Activated T-cell treated with anti-CD3 and anti-CD28 coated beads, Interleukin-2, amount 50 U/mL, for 24 hours (primary cell): Measurements from ENCODE around the gene IFT57.

Source experiments
- DNase-seq: peaks from one replicate; pipeline ENCODE4 v3.0.0-alpha.2; 2020
- H3K27ac Mint-ChIP-seq: 2 replicates; pipeline ENCODE4 v1.8.0; 2020; ENCODE audit warnings: mild to moderate bottlenecking, mixed read lengths
- H3K27me3 Mint-ChIP-seq: 2 replicates; pipeline ENCODE4 v1.8.0; 2020; ENCODE audit warnings: mixed read lengths
- H3K36me3 Mint-ChIP-seq: 2 replicates; pipeline ENCODE4 v1.8.0; 2020; ENCODE audit warnings: low read depth, mixed read lengths
- H3K4me1 Mint-ChIP-seq: 2 replicates; pipeline ENCODE4 v1.8.0; 2020; ENCODE audit warnings: low read depth, mixed read lengths
- H3K4me3 Mint-ChIP-seq: 2 replicates; pipeline ENCODE4 v1.8.0; 2020; ENCODE audit warnings: mild to moderate bottlenecking, moderate library complexity, mixed read lengths
- H3K9me3 Mint-ChIP-seq: 2 replicates; pipeline ENCODE4 v1.8.0; 2020; ENCODE audit warnings: mixed read lengths

The IFT57 gene

DNA sequence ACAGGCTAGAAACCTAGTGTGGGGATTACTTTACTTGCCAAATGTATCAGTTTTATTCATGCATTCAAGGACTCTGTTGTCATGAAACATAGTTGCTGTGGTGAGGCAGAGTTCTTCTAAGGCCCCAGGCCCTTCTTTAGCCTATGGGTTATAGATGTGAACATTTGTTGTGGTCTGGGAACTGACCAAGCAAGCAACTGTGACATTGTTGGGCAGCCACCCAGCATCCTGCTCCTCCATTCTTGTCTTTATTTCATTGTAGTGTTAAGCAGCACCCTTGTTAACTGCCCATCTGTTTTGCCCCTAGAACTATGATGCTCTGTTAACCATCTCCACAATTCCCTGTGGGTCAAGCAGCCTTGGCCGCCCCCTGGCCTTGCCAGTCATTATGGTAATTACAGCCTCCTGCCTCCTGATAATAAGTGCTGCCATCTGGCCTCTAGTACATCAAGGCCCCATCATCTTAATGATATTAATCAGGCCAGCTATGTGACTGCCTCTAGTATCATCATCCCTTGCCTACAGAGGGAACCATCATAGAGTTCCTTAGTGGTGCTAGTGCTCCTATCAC, 12.2 kb upstream of the IFT57 start:
- H3K27ac Mint-ChIP-seq: no peak overlapping the region
- DNase-seq: no peak
- H3K4me3 Mint-ChIP-seq: no peak overlapping the region
- H3K9me3 Mint-ChIP-seq: no peaks in the 10 kb centered on the region
- H3K27me3 Mint-ChIP-seq: no peaks in the 10 kb centered on the region
- H3K4me1 Mint-ChIP-seq: no peaks in the 10 kb centered on the region
- H3K36me3 Mint-ChIP-seq: no peaks in the 10 kb centered on the region

DNA sequence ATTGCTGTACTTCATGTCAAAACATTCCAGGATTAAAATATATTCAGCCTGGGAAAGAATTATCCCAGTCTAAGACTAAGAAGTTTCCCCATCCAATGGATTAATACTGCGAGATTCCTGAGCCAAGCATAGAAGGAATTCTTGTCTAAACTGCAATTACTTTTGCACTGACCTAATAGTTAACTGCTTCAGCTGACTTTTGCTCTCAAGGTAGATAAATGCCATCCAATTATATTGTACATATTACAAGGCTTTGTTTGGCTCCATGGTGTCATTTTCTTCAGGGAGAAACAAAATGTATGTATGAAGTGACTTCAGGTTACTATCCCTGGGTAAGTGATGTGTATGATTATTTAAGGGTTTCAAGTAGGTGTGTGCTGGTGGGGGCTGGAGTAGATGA, 6.1 kb upstream of the IFT57 start:
- H3K27me3 Mint-ChIP-seq: no peaks in the 10 kb centered on the region
- H3K36me3 Mint-ChIP-seq: no peaks in the 10 kb centered on the region
- H3K27ac Mint-ChIP-seq: no peak overlapping the region

GRCh38 chr3:108227131-108227530, 4.9 kb upstream of the IFT57 start:
- no peaks in the 10 kb centered on the region for H3K27me3 Mint-ChIP-seq
- H3K4me3 Mint-ChIP-seq: no peak overlapping the region
- peaks cover 7% of the 10 kb centered on the region for H3K36me3 Mint-ChIP-seq
- no peak for DNase-seq
- no peak overlapping the region for H3K27ac Mint-ChIP-seq
- H3K4me1 Mint-ChIP-seq: peaks cover 27% of the 10 kb centered on the region
- H3K9me3 Mint-ChIP-seq: no peaks in the 10 kb centered on the region

More for the DNA sequence above, 6.1 kb upstream of the IFT57 start:
- H3K9me3 Mint-ChIP-seq: no peaks in the 10 kb centered on the region
- H3K4me1 Mint-ChIP-seq: peaks cover 20% of the 10 kb centered on the region
- H3K4me3 Mint-ChIP-seq: no peak overlapping the region
- DNase-seq: no peak

DNA sequence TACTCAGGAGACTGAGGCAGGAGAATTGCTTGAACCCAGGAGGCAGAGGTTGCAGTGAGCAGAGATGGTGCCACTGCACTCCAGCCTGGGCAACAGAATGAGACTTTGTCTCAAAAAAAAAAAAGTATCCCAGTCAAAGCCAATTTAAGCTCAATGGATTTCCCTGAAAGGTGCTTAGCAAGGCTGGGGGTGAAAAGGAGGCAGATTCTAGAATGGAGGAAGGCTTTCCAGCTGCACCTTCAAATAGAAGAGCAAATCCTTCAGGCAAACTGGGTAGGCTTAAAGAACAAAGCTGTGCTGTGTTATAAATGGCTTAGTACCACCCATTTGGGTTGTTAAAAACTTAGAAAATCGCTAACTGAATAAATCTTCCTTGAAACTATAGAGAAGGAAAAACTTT, 3.0 kb upstream of the IFT57 start:
- H3K27me3 Mint-ChIP-seq: no peaks in the 10 kb centered on the region
- peaks cover 14% of the 10 kb centered on the region for H3K36me3 Mint-ChIP-seq
- no peak for DNase-seq
- H3K9me3 Mint-ChIP-seq: no peaks in the 10 kb centered on the region
- H3K27ac Mint-ChIP-seq: no peak overlapping the region
- peaks cover 46% of the 10 kb centered on the region for H3K4me1 Mint-ChIP-seq
- no peak overlapping the region for H3K4me3 Mint-ChIP-seq

GRCh38 chr3:108223928-108224327, 1.7 kb upstream of the IFT57 start:
- peaks cover 15% of the 10 kb centered on the region for H3K36me3 Mint-ChIP-seq
- DNase-seq: no peak
- no peaks in the 10 kb centered on the region for H3K27me3 Mint-ChIP-seq
- peaks cover 57% of the 10 kb centered on the region for H3K4me1 Mint-ChIP-seq
- H3K9me3 Mint-ChIP-seq: no peaks in the 10 kb centered on the region
- peak overlapping the region; percentile 99 for H3K4me3 Mint-ChIP-seq
- peak overlapping the region; percentile 98 for H3K27ac Mint-ChIP-seq

DNA sequence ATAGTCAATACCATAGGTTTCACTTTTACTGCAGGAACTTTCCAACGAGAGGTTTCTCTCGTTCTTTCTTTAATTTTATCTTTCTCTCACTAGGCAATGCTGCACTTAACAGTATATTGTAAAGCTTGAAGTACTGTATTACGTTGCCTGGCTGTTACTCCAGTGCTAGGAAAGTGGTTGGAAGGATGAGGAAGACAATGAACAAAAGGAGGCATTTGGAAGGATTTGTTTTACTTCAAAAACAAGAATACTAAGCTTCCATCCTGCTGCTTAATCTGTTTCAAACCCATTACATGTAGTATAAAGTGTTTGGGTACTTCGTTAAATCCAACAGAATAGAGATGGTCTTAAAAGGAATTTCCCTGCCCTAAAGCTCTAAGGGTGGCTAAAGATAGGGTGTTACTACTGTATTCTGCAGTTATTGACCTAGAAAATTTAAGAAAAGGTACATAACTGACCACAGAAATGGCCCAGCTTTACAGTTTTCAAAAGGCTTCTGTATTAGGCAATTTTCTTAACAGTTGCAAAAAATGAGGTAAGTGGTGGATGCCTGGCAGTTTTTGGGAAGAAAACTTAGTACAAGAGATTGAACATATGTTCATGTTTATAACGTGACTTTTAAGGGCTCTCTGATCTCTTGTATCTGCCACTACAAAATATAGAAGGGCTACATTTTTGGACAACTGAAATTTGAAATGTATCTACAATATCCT, 785 bp upstream of the IFT57 start:
- peaks cover 20% of the 10 kb centered on the region for H3K36me3 Mint-ChIP-seq
- peaks cover 57% of the 10 kb centered on the region for H3K4me1 Mint-ChIP-seq
- no peak for DNase-seq
- H3K4me3 Mint-ChIP-seq: peak overlapping the region; percentile 99
- no peaks in the 10 kb centered on the region for H3K9me3 Mint-ChIP-seq
- no peaks in the 10 kb centered on the region for H3K27me3 Mint-ChIP-seq
- peak overlapping the region; percentile 98 for H3K27ac Mint-ChIP-seq

GRCh38 chr3:108221393-108221792, 831 bp downstream of the IFT57 start:
- no peak for DNase-seq
- Mint-ChIP-seq H3K4me3 (peak overlapping the region; percentile 99), H3K9me3 (no peaks in the 10 kb centered on the region), H3K27me3 (no peaks in the 10 kb centered on the region), H3K36me3 (peaks cover 28% of the 10 kb centered on the region), H3K4me1 (peaks cover 61% of the 10 kb centered on the region), H3K27ac (peak overlapping the region; percentile 98)

- Mint-ChIP-seq H3K36me3 (peaks cover 38% of the 10 kb centered on the region), H3K27ac (no peak overlapping the region), H3K4me3 (peak overlapping the region; percentile 99), H3K9me3 (no peaks in the 10 kb centered on the region), H3K27me3 (no peaks in the 10 kb centered on the region), H3K4me1 (peaks cover 59% of the 10 kb centered on the region)
- DNase-seq: no peak
Observed at GRCh38 chr3:108219336-108219735, 2.9 kb downstream of the IFT57 start.

- Mint-ChIP-seq H3K9me3 (no peaks in the 10 kb centered on the region), H3K4me3 (no peak overlapping the region), H3K36me3 (peaks cover 42% of the 10 kb centered on the region), H3K27ac (no peak overlapping the region), H3K27me3 (no peaks in the 10 kb centered on the region), H3K4me1 (peaks cover 54% of the 10 kb centered on the region)
- no peak for DNase-seq
Observed at GRCh38 chr3:108218811-108219210, 3.4 kb downstream of the IFT57 start.

GRCh38 chr3:108215871-108216270, 6.4 kb downstream of the IFT57 start:
- peaks cover 53% of the 10 kb centered on the region for H3K36me3 Mint-ChIP-seq
- no peak overlapping the region for H3K27ac Mint-ChIP-seq
- H3K4me3 Mint-ChIP-seq: no peak overlapping the region
- no peaks in the 10 kb centered on the region for H3K27me3 Mint-ChIP-seq
- no peak for DNase-seq
- H3K4me1 Mint-ChIP-seq: peaks cover 30% of the 10 kb centered on the region
- H3K9me3 Mint-ChIP-seq: no peaks in the 10 kb centered on the region

DNA sequence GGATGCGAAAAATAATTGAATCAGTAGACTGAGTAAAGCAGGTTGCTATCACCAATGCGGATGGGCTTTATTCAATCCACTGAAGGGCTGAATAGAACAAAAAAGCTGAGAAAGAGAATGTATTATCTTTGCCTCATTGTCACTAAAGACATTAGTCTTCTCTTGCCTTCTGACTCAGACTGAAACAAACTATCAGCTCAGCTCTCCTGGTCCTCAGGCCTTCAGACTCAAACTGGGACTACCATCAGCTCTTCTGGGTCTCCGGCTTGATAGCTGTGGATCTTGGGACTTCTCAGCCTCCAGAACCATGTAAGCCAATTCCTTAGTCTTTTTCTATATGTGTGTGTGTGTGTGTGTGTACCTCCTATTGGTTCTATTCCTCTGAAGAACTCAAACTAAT, 12.6 kb downstream of the IFT57 start:
- no peak overlapping the region for H3K27ac Mint-ChIP-seq
- H3K36me3 Mint-ChIP-seq: peaks cover 65% of the 10 kb centered on the region

DNA sequence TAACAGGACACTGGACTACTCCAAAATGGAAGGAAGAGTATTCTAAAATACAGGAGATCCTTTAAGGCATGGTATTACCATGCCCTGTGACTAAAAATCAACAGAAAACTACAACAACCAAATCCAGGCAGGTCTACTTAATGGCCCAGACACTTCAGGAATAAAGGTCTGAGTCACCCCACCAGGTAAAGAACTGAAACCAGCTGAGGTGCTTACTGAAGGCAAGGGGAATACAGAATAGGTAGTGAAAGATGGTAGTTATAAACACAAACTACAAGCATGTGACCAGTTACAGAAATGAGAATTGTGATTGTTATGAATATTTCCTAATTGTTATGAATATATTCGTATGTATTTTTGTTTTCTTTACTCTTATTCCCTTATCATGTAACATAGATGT, 13.4 kb downstream of the IFT57 start:
- H3K4me1 Mint-ChIP-seq: peaks cover 15% of the 10 kb centered on the region
- H3K27me3 Mint-ChIP-seq: no peaks in the 10 kb centered on the region
- H3K4me3 Mint-ChIP-seq: no peak overlapping the region
- H3K9me3 Mint-ChIP-seq: no peaks in the 10 kb centered on the region
- no peak for DNase-seq
- H3K36me3 Mint-ChIP-seq: peaks cover 69% of the 10 kb centered on the region
- H3K27ac Mint-ChIP-seq: no peak overlapping the region

More for the DNA sequence above, 12.6 kb downstream of the IFT57 start:
- DNase-seq: no peak
- Mint-ChIP-seq H3K9me3 (no peaks in the 10 kb centered on the region), H3K4me1 (peaks cover 15% of the 10 kb centered on the region), H3K27me3 (no peaks in the 10 kb centered on the region), H3K4me3 (no peak overlapping the region)

- H3K9me3 Mint-ChIP-seq: no peaks in the 10 kb centered on the region
- DNase-seq: no peak
- H3K36me3 Mint-ChIP-seq: peaks cover 26% of the 10 kb centered on the region
Observed at GRCh38 chr3:108202834-108203233, 19.4 kb downstream of the IFT57 start.

GRCh38 chr3:108202080-108202479, 20.1 kb downstream of the IFT57 start:
- no peak overlapping the region for H3K4me3 Mint-ChIP-seq
- H3K27ac Mint-ChIP-seq: peak overlapping the region; percentile 37
- H3K9me3 Mint-ChIP-seq: no peaks in the 10 kb centered on the region
- peaks cover 37% of the 10 kb centered on the region for H3K4me1 Mint-ChIP-seq
- H3K36me3 Mint-ChIP-seq: peaks cover 22% of the 10 kb centered on the region
- no peaks in the 10 kb centered on the region for H3K27me3 Mint-ChIP-seq
- no peak for DNase-seq

More at GRCh38 chr3:108202834-108203233, 19.4 kb downstream of the IFT57 start:
- H3K4me1 Mint-ChIP-seq: peaks cover 37% of the 10 kb centered on the region
- no peak overlapping the region for H3K27ac Mint-ChIP-seq
- H3K4me3 Mint-ChIP-seq: no peak overlapping the region
- H3K27me3 Mint-ChIP-seq: no peaks in the 10 kb centered on the region

GRCh38 chr3:108201258-108201657, 21.0 kb downstream of the IFT57 start:
- Mint-ChIP-seq H3K4me1 (peaks cover 37% of the 10 kb centered on the region), H3K36me3 (peaks cover 18% of the 10 kb centered on the region), H3K27ac (peak overlapping the region; percentile 77), H3K27me3 (no peaks in the 10 kb centered on the region), H3K4me3 (no peak overlapping the region), H3K9me3 (no peaks in the 10 kb centered on the region)
- no peak for DNase-seq
